Measurements from ENCODE around the gene GSC2. TPM values are rescaled to one million over a fixed set of nuclear protein-coding genes. Genes with fewer than 3 reads are reported as not detected.

The GSC2 gene
- total RNA-seq = not detected in 2 replicates

GRCh38 chr22:19149991-19150390 is at the start of gene GSC2:
TSS of gene GSC2 (minus strand) at chr22:19150292. CDS start at chr22:19150283, 9 bp downstream.

GRCh38 chr22:19178657-19179496 is 28.8 kb upstream of the GSC2 start, which contains the start of gene SLC25A1:
TSS of gene SLC25A1 (minus strand) at chr22:19178736. CDS start at chr22:19178673, 63 bp downstream.

GRCh38 chr22:19130959-19131684 is 19.0 kb downstream of the GSC2 start, which contains the start of gene TSSK2:
TSS of gene TSSK2 (plus strand) at chr22:19131308. CDS start at chr22:19131400, 92 bp downstream.

GRCh38 chr22:19122143-19122751 is 27.8 kb downstream of the GSC2 start, which contains the start of gene DGCR2:
TSS of gene DGCR2 (minus strand) at chr22:19122412. CDS start at chr22:19122206, 206 bp downstream.

Other genes with a start within 250 kb of the GSC2 start
- gene DGCR6, start 244.0 kb downstream of the GSC2 start, total RNA-seq = 0.63 and 1.4 TPM in 2 replicates
- gene PRODH, start 214.0 kb downstream of the GSC2 start, total RNA-seq = under 0.01 and 0.26 TPM in 2 replicates
- 31.7 and 47.7 TPM in 2 replicates for gene DGCR2, start 27.9 kb downstream of the GSC2 start, total RNA-seq
- gene TSSK2, start 19.0 kb downstream of the GSC2 start, total RNA-seq = not detected in 2 replicates
- gene ESS2, start 5.6 kb downstream of the GSC2 start, total RNA-seq = 6.0 and 11.6 TPM in 2 replicates
- 71.9 and 82.4 TPM in 2 replicates for gene SLC25A1, start 28.4 kb upstream of the GSC2 start, total RNA-seq
- 7.3 and 8.4 TPM in 2 replicates for gene CLTCL1, start 141.4 kb upstream of the GSC2 start, total RNA-seq